BE2C (cell line): ENCODE measurements around the gene PDCD1.
A peak's percentile ranks its signal among the peaks of the same experiment; 100 is the strongest.

Experiments used
- DNase-seq: peaks from one replicate; pipeline ENCODE4 v3.0.0-alpha.2; 2020
- H3K27me3 ChIP-seq: fragments of 250-450 bp; sonication (Bioruptor Pico); 2 replicates; pipeline ENCODE4 v1.5.1; 2020; ENCODE audit warnings: mild to moderate bottlenecking
- H3K36me3 ChIP-seq: fragments of 250-450 bp; sonication (Bioruptor Pico); 2 replicates; pipeline ENCODE4 v1.5.1; 2020; ENCODE audit warnings: mild to moderate bottlenecking
- H3K4me1 ChIP-seq: fragments of 250-450 bp; sonication (Bioruptor Pico); 2 replicates; pipeline ENCODE4 v1.5.1; 2020
- H3K4me3 ChIP-seq: 2 replicates; pipeline ENCODE4 v1.5.1; 2011; ENCODE audit warnings: low read depth, low read length
- H3K9me3 ChIP-seq: fragments of 250-450 bp; sonication (Bioruptor Pico); 2 replicates; pipeline ENCODE4 v1.5.1; 2020
- TF ChIP-seq, protein P1 (sequence below): IDR thresholded peaks from 2 replicates; pipeline ENCODE4 v1.5.1; 2012; ENCODE audit warnings: mild to moderate bottlenecking, low read depth, low read length

PDCD1 gene

DNA sequence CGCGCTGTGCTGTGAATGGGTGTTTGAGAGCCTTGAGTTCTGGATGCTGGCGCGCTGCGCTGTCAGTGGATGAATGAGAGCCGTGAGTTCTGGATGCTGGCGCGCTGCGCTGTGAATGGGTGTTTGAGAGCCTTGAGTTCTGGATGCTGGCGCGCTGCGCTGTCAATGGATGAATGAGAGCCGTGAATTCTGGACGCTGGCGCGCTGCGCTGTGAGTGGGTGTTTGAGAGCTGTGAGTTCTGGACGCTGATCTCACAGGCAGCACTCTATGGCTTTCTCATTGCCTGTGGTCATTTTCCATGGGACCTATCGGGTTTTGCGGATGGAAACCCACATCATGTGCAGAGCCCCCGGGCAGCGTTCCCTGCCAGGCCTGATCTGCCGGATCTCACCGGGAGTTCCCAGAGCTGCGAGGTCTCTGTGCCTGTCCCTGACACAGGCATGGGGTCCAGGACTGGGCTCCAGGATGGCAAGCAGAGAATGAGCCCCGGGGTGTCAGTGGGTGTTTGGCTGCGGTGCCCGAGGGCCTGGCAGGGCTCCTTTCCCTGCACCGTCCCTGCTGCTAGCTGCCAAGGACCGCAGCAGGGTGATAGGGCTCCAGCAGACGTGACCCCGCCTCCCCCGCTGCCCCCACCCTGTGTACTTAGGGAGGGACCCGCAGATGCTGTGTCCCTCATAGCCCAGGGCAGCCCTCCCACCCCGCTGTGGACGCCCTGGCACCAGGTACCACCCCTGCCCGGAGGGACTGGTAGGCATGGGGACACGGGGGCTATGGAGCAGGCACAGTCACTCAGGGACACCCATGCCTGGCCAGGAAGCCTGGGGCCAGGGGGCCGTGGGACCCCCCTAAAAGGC, 9.7 kb downstream of the PDCD1 start:
- TF ChIP-seq, protein P1, sequence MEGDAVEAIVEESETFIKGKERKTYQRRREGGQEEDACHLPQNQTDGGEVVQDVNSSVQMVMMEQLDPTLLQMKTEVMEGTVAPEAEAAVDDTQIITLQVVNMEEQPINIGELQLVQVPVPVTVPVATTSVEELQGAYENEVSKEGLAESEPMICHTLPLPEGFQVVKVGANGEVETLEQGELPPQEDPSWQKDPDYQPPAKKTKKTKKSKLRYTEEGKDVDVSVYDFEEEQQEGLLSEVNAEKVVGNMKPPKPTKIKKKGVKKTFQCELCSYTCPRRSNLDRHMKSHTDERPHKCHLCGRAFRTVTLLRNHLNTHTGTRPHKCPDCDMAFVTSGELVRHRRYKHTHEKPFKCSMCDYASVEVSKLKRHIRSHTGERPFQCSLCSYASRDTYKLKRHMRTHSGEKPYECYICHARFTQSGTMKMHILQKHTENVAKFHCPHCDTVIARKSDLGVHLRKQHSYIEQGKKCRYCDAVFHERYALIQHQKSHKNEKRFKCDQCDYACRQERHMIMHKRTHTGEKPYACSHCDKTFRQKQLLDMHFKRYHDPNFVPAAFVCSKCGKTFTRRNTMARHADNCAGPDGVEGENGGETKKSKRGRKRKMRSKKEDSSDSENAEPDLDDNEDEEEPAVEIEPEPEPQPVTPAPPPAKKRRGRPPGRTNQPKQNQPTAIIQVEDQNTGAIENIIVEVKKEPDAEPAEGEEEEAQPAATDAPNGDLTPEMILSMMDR, result no peak
- peak; percentile 23 for DNase-seq
- Histone ChIP-seq H3K4me3 (no peak overlapping the region), H3K36me3 (no peaks in the 10 kb centered on the region), H3K9me3 (no peaks in the 10 kb centered on the region), H3K4me1 (peaks cover 12% of the 10 kb centered on the region), H3K27me3 (no peaks in the 10 kb centered on the region)

DNA sequence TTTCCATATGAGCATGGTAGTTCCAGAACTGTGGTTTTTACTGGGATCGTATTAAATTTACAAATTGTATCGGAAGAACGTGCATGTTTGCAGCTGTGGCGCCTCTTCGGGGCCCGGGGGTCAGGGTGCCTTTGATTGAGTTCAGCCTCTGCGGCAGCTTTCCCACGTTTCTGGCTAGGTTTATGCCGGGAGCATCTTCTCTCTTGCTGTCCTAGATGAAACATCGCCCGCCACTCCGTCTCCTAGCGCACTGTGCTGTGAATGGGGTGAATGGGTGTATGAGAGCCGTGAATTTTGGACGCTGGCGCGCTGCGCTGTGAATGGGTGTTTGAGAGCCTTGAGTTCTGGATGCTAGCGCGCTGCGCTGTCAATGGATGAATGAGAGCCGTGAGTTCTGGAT, 12.3 kb downstream of the PDCD1 start:
- Histone ChIP-seq H3K4me1 (peaks cover 12% of the 10 kb centered on the region), H3K4me3 (no peak overlapping the region), H3K27me3 (no peaks in the 10 kb centered on the region), H3K9me3 (no peaks in the 10 kb centered on the region), H3K36me3 (no peaks in the 10 kb centered on the region)
- DNase-seq, result peak; percentile 6
- TF ChIP-seq, protein P1, result no peak

DNA sequence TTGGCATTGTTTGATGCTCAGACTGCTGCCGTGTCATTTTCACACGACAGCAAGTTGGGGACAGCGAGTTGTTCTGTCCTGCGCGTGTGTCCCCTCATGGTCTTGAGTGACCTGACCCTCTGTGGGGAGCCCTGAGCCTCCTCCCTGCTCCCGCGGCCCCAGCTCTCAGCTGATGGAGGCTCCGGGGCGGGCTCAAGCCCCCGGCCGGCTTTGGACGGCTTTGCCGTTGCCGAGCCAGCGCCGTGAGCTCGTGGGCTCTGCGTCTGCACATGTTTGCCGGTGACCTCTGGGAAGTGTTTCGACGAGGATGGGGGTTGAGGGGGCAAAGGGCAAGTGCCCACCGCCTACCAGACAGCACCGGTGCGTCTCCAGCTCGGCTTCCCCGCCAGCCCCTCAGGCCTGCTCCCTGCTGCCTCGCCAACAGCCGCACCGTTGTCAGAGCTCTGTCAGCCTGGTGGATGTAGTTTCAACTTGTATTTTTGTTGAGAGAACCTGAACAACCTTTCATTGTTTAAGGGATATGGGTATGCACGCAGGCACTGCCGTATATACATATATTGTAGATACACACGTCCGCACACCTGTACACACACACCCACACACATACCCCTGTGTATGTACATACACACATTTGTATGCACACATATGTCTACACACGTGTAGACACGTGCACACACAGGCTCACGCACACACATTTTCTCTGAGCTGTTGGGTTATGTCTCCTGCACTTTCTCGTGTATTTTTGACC, 13.7 kb downstream of the PDCD1 start:
- Histone ChIP-seq H3K4me3 (peak overlapping the region; percentile 44), H3K27me3 (no peaks in the 10 kb centered on the region), H3K4me1 (peaks cover 11% of the 10 kb centered on the region), H3K9me3 (no peaks in the 10 kb centered on the region), H3K36me3 (no peaks in the 10 kb centered on the region)
- TF ChIP-seq, protein P1, result no peak
- DNase-seq, result no peak

DNA sequence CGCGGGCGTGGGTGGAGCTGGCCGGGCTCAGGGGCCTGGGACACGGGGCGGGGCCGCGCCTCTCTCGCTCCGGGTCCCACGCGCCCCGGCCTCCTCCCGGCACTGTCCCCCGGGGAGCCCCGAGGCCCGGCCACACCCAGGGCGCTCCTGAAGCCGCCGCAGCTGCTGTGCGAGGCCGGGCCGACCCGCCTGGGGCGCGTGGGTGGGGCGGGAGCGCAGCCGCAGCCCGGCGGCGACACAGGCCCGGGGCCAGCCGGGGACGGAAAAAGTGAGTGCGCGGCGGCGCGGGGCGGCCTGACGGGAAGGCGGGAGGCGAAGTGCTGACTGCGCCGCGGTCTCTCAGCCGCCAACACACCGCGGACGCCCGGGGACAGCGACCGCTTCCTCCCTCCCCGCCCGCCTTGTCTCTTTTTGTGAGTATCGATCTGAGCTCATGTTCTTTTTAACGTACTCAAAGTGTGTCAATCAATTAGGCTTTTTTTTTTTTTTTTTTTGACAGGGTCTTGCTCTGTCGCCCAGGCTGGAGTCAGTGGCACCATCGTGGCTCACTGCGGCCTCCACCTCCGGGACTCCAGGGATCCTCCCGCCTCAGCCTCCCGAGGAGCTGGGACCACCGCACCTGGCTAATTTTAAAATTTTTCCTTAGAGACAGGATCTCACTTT, 14.5 kb downstream of the PDCD1 start:
- Histone ChIP-seq H3K4me3 (peak overlapping the region; percentile 44), H3K27me3 (no peaks in the 10 kb centered on the region), H3K4me1 (peaks cover 3% of the 10 kb centered on the region), H3K36me3 (no peaks in the 10 kb centered on the region), H3K9me3 (no peaks in the 10 kb centered on the region)
- TF ChIP-seq, protein P1, result no peak
- peak; percentile 77 for DNase-seq

DNA sequence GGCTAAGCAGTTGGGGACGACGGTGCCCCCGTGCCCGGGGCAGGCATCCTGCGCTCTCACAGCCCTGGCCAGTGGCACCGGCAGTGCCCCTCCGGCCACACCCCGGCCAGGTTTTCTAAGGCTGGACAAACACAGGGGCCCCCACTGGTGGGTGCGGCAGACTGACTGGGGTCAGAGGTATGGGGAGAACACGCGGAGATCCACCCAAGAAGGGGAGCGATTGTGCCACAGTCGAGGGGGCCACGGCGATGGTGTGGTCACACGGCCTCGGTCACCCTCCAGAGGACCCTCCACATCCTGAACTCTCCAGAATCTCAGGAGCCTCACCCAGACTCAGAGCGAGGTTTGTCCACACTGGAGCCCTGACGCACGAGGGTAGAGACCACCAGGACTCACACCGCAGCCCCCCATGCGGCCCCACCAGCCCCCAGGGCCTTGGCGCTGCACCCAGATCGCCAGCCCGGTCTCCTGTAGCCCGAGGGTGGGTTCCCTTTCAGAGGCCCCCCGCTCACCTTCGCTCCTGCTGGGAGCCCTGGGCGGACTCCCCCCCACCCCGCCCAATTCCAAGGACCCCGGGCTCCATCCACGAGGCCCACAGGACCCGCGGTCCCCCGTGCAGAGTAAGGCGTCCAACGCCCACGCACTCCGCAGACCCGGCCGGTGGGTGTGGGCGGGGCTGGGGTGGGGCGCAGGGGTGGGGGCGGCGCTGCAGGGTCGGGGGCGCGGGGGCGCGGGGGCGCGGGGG, 15.2 kb downstream of the PDCD1 start:
- no peaks in the 10 kb centered on the region; the same call in 1 of the 2 replicates for H3K4me1 ChIP-seq
- no peaks in the 10 kb centered on the region for H3K27me3 ChIP-seq
- no peaks in the 10 kb centered on the region for H3K9me3 ChIP-seq
- no peaks in the 10 kb centered on the region for H3K36me3 ChIP-seq
- DNase-seq, result peak; percentile 10
- TF ChIP-seq, protein P1, result no peak
- H3K4me3 ChIP-seq, result no peak overlapping the region
